Measurements from ENCODE around the gene L3MBTL1. TPM values are rescaled to one million over a fixed set of nuclear protein-coding genes. Genes with fewer than 3 reads are reported as not detected.
"Not testable (repeated sequence)": the region's sequence is repeated elsewhere in the genome, so short reads cannot be mapped to it uniquely, and the experiment has no call there.

The L3MBTL1 gene
- total RNA-seq, 3 donors from 2014 or later (not counting 1 experiment from before 2014, with no cell fraction given): 15.4 to 17.1 (median 17.0) TPM

DNA sequence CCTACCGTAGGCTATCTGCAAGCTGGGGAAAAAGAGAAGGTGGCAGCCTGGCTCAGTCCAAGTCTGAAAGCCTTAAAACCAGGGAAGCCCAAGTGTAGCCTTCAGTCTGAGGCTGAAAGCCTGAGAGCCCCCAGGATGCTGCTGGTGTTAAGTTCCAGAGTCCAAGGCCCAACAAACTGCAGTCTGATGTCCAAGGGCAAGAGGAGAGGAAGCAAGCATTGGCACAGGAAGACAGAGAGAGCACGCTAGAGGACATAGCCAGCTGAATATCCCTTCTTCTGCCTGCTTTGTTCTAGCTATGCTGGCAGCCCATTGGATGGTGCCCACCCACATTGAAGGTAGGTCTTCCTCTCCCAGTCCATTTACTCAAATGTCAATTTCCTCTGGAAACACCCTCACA, 12.1 kb upstream of the L3MBTL1 start:
- Histone ChIP-seq H3K36me3 (ENCODE audit: control insufficient read depth, insufficient read depth, low read length) (no peaks in the 10 kb centered on the region), H3K4me1 (ENCODE audit: control insufficient read depth, insufficient read depth, low read length) (no peaks in the 10 kb centered on the region), H3K4me3 (ENCODE audit: low read length) (no peak overlapping the region), H3K9me3 (ENCODE audit: control insufficient read depth, insufficient read depth, low read length) (no peaks in the 10 kb centered on the region), H3K27me3 (ENCODE audit: control insufficient read depth, insufficient read depth, low read length) (no peaks in the 10 kb centered on the region), H3K27ac (ENCODE audit: low read length) (no peak overlapping the region)
- Mint-ChIP-seq H3K27ac (no peak overlapping the region), H3K4me3 (no peak overlapping the region), H3K9me3 (no peaks in the 10 kb centered on the region), H3K36me3 (no peaks in the 10 kb centered on the region), H3K27me3 (ENCODE audit: low read depth in 2 of 2) (peaks cover 0 to 4% of the 10 kb centered on the region in 2 donors), H3K4me1 (no peaks in the 10 kb centered on the region)
- intact Hi-C loops (cut with micrococcal nuclease): no loop called here
- TF ChIP-seq, protein P1, sequence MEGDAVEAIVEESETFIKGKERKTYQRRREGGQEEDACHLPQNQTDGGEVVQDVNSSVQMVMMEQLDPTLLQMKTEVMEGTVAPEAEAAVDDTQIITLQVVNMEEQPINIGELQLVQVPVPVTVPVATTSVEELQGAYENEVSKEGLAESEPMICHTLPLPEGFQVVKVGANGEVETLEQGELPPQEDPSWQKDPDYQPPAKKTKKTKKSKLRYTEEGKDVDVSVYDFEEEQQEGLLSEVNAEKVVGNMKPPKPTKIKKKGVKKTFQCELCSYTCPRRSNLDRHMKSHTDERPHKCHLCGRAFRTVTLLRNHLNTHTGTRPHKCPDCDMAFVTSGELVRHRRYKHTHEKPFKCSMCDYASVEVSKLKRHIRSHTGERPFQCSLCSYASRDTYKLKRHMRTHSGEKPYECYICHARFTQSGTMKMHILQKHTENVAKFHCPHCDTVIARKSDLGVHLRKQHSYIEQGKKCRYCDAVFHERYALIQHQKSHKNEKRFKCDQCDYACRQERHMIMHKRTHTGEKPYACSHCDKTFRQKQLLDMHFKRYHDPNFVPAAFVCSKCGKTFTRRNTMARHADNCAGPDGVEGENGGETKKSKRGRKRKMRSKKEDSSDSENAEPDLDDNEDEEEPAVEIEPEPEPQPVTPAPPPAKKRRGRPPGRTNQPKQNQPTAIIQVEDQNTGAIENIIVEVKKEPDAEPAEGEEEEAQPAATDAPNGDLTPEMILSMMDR (IDR thresholded peaks at IDR 0.05): no peak
- WGBS (ENCODE audit: insufficient coverage): 28% methylated on average over 2 of the region's 2 CpGs
- ATAC-seq: no peak
- no peak for DNase-seq

DNA sequence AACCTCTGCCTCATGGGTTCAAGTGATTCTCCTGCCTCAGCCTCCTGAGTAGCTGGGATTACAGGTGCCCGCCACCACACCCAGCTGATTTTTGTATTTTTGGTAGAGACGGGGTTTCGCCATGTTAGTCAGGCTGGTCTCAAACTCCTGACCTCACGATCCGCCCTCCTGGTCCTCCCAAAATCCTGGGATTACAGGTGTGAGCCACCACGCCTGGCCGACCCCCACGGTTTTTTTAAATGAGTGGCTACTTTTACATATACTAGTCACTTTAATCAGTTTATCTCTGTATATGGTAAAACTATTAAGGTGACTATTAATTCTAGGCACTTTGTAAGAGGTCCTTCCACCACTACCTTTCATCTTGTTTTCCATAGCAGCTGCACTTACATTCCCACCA, 5.5 kb upstream of the L3MBTL1 start:
- 91% methylated on average over 7 of the region's 8 CpGs for WGBS (ENCODE audit: insufficient coverage)
- H3K27ac Mint-ChIP-seq; H3K9me3 ChIP-seq (ENCODE audit: control insufficient read depth, insufficient read depth, low read length); H3K4me1 ChIP-seq (ENCODE audit: control insufficient read depth, insufficient read depth, low read length); H3K4me3 Mint-ChIP-seq; H3K4me3 ChIP-seq (ENCODE audit: low read length); H3K27ac ChIP-seq (ENCODE audit: low read length); DNase-seq; intact Hi-C loops (cut with micrococcal nuclease); H3K9me3 Mint-ChIP-seq; H3K36me3 Mint-ChIP-seq; H3K27me3 ChIP-seq (ENCODE audit: control insufficient read depth, insufficient read depth, low read length); ATAC-seq; H3K36me3 ChIP-seq (ENCODE audit: control insufficient read depth, insufficient read depth, low read length); H3K4me1 Mint-ChIP-seq: not testable (repeated sequence)
- H3K27me3 Mint-ChIP-seq (ENCODE audit: low read depth in 2 of 2): peaks cover 25 to 35% of the 10 kb centered on the region in 2 donors

DNA sequence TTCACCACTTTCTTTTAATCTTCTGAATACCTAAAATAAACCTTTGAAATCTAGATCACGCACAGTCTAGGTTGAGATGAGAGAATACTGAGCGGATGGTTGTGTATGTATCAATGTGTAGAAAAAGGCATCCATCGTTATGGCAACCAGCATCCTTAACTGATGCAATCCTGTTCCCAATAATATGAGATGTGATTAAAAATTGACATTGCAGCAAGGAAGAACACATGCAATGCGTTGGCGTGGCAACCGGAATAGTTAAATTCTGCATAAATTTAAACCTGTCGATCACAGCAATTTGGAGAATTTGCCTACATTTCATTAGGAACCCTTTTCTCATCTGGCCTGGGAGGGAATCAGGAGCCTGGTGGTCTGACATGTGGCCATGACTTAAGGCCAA, 1.3 kb upstream of the L3MBTL1 start:
- no peak for DNase-seq
- no peaks in the 10 kb centered on the region for H3K9me3 Mint-ChIP-seq
- ATAC-seq: no peak
- peaks cover 0 to 6% of the 10 kb centered on the region in 2 donors for H3K4me1 Mint-ChIP-seq
- H3K4me3 Mint-ChIP-seq: peak overlapping the region; percentile 17
- TF ChIP-seq, protein P1 (IDR thresholded peaks at IDR 0.05): no peak
- no peaks in the 10 kb centered on the region for H3K9me3 ChIP-seq (ENCODE audit: control insufficient read depth, insufficient read depth, low read length)
- WGBS (ENCODE audit: insufficient coverage): over 99% methylated on average over 7 of the region's 7 CpGs
- no peak overlapping the region for H3K27ac ChIP-seq (ENCODE audit: low read length)
- H3K27ac Mint-ChIP-seq: no peak overlapping the region
- no peak overlapping the region for H3K4me3 ChIP-seq (ENCODE audit: low read length)
- peaks cover 12% of the 10 kb centered on the region for H3K27me3 ChIP-seq (ENCODE audit: control insufficient read depth, insufficient read depth, low read length)
- H3K36me3 Mint-ChIP-seq: no peaks in the 10 kb centered on the region
- H3K36me3 ChIP-seq (ENCODE audit: control insufficient read depth, insufficient read depth, low read length): no peaks in the 10 kb centered on the region
- peaks cover 40 to 51% of the 10 kb centered on the region in 2 donors for H3K27me3 Mint-ChIP-seq (ENCODE audit: low read depth in 2 of 2)
- intact Hi-C loops (cut with micrococcal nuclease): no loop called here
- H3K4me1 ChIP-seq (ENCODE audit: control insufficient read depth, insufficient read depth, low read length): peaks cover 11% of the 10 kb centered on the region

DNA sequence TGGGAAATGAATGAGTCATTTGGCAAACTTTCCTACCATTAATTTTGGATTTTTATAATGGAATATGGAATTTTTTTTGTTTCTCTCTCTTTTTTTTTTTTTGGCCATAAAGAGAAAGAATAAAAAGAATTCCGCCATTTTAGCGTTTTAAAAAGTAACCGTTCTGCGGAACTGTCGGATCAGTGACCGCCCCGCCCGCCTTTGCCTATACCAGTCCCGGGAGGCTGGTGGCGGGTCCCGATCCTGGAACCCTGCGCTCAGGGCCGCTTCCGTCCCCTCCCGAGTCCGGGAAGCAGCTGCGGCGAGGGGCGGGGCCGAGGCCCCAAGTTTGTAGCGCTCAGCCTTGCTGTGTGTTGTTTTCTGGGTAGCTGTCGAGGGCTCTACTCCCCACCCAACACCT, 609 bp downstream of the L3MBTL1 start:
- H3K36me3 Mint-ChIP-seq: no peaks in the 10 kb centered on the region
- Histone ChIP-seq H3K27ac (ENCODE audit: low read length) (no peak overlapping the region), H3K4me1 (ENCODE audit: control insufficient read depth, insufficient read depth, low read length) (peaks cover 11% of the 10 kb centered on the region), H3K36me3 (ENCODE audit: control insufficient read depth, insufficient read depth, low read length) (no peaks in the 10 kb centered on the region), H3K9me3 (ENCODE audit: control insufficient read depth, insufficient read depth, low read length) (no peaks in the 10 kb centered on the region), H3K4me3 (ENCODE audit: low read length) (peak overlapping the region; percentile 26), H3K27me3 (ENCODE audit: control insufficient read depth, insufficient read depth, low read length) (peaks cover 12% of the 10 kb centered on the region)
- TF ChIP-seq, protein P1 (IDR thresholded peaks at IDR 0.05): no peak
- peak overlapping the region; percentile 84 for H3K4me3 Mint-ChIP-seq
- WGBS (ENCODE audit: insufficient coverage): 10% methylated on average over 14 of the region's 22 CpGs
- ATAC-seq (no peak), DNase-seq (no peak)
- H3K27ac Mint-ChIP-seq: no peak overlapping the region
- intact Hi-C loops (cut with micrococcal nuclease): no loop called here
- H3K9me3 Mint-ChIP-seq: no peaks in the 10 kb centered on the region
- peaks cover 0 to 6% of the 10 kb centered on the region in 2 donors for H3K4me1 Mint-ChIP-seq
- peaks cover 40 to 43% of the 10 kb centered on the region in 2 donors for H3K27me3 Mint-ChIP-seq (ENCODE audit: low read depth in 2 of 2)
